GM12875 (cell line): ENCODE results near the gene ST3GAL3.

ENCODE experiments used
- H3K4me3 ChIP-seq: one replicate; pipeline ENCODE4 v1.5.1; 2011; ENCODE audit warnings: low read depth, low read length, control low read depth
- TF ChIP-seq, protein P1 (sequence below): IDR thresholded peaks from 2 replicates; pipeline ENCODE4 v1.5.1; 2011; ENCODE audit warnings: low read depth, mild to moderate bottlenecking, control low read depth, inconsistent platforms, low read length, moderate library complexity, borderline replicate concordance; ENCODE audit not compliant: insufficient read depth

The ST3GAL3 gene

DNA sequence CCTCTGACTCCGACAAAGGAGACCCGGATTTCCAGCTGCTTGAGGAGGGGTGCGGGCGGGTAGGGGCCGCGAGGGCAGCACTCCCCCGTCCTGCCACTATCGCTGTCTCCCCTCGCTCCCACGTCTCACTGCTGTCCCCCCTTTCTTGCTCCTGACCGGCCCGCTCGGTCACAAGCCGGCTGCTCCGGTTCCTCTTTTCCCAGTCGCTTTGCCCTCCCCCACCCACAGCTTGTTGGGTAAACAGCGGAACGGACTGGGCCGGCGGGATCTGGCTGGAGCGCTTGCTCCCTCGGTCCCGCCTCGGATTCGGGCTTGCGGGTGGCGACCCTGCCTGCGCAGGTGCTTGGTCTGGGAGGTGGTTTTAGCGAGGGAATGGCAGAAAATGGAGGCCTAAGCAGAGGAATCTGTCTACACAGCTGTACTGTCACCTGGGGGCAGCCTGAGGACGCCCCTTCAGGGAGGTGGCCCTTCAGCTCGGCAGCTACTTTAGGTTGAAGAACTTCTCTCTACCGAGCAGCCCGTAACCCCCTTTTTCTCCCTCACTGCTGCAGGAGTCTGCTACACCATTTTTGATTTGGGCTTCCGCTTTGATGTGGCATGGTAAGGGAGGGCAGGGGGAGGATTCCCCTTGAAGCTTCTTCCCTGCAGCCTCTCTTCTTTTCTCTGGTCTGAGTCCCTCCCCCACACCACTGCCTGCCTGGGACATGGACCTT is 268.1 kb downstream of the ST3GAL3 start:
- H3K4me3 ChIP-seq = peak overlapping the region; percentile 96
- TF ChIP-seq, protein P1, sequence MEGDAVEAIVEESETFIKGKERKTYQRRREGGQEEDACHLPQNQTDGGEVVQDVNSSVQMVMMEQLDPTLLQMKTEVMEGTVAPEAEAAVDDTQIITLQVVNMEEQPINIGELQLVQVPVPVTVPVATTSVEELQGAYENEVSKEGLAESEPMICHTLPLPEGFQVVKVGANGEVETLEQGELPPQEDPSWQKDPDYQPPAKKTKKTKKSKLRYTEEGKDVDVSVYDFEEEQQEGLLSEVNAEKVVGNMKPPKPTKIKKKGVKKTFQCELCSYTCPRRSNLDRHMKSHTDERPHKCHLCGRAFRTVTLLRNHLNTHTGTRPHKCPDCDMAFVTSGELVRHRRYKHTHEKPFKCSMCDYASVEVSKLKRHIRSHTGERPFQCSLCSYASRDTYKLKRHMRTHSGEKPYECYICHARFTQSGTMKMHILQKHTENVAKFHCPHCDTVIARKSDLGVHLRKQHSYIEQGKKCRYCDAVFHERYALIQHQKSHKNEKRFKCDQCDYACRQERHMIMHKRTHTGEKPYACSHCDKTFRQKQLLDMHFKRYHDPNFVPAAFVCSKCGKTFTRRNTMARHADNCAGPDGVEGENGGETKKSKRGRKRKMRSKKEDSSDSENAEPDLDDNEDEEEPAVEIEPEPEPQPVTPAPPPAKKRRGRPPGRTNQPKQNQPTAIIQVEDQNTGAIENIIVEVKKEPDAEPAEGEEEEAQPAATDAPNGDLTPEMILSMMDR = 0 out of 2 replicates have a peak, but pooled peaks have one; percentile 0

GRCh38 chr1:43976045-43976444 is 268.7 kb downstream of the ST3GAL3 start:
- H3K4me3 ChIP-seq = peak overlapping the region; percentile 96
- TF ChIP-seq, protein P1 = no peak

DNA sequence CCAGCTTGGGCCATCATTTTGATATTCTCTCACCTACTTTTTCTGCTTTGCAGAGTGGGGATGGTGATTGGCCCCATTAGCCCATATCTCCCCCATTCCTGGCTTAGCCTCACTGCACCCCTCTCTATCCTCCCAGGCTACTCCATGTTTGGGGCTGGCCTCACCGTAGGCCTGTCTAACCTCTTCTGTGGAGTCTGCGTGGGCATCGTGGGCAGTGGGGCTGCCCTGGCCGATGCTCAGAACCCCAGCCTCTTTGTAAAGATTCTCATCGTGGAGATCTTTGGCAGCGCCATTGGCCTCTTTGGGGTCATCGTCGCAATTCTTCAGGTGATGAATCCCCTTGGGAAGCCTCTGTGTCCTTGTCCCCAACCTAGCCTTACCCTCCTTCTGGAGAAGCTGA is 269.6 kb downstream of the ST3GAL3 start:
- TF ChIP-seq, protein P1 = no peak

DNA sequence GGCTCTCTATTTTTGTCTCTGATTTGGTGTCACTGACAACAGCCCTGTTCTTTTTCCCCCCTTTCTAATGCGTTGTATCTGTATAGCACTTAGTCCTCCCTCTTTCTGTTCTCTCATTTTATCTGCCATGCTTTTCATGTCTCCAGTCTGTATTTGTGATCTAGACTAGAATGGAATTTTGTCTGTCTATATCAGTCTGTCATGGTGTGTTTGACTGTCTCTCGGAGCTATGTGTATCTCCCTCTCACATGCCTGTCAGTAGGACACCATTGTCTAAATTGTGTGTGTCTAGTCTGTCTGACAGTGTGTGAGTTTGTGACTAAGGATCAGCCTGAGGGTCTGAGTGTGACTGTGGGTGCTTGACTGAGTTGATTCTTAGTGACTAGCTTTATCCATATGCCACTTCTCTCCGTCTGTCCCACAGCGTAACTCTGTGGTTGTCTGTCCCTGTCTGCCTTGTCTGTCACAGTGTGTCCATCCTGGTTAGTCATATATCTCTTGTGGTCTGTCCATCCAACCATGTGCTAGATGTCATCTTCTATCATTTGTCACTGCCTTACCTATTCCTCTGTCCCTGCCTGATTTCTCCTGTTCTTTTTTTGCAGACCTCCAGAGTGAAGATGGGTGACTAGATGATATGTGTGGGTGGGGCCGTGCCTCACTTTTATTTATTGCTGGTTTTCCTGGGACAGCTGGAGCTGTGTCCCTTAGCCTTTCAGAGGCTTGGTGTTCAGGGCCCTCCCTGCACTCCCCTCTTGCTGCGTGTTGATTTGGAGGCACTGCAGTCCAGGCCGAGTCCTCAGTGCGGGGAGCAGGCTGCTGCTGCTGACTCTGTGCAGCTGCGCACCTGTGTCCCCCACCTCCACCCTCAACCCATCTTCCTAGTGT is 270.3 kb downstream of the ST3GAL3 start:
- H3K4me3 ChIP-seq = no peak overlapping the region
- TF ChIP-seq, protein P1 = no peak

More for the DNA sequence above, 269.6 kb downstream of the ST3GAL3 start:
- no peak overlapping the region for H3K4me3 ChIP-seq

DNA sequence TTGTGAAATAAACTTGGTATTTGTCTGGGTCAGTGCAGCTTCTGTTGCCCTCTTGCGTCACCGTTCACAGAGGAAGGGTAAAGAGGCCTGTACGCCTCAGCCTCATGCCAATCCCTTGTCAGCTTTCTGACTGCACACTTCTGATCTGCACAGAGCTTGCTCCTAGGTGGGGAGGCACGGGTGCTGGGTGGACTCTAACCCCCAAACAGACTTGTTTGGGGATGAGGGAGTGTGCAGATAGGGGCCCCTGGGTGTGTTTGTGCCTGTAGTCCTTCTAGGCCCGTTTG is 270.9 kb downstream of the ST3GAL3 start:
- H3K4me3 ChIP-seq = no peak overlapping the region
- TF ChIP-seq, protein P1 = no peak

GRCh38 chr1:43978551-43979260 is 271.4 kb downstream of the ST3GAL3 start, which contains the start of gene B4GALT2:
B4GALT2 (plus strand) TSS chr1:43979210; CDS start chr1:43981161, 1,951 bp downstream.
- TF ChIP-seq, protein P1 = no peak
- H3K4me3 ChIP-seq = peak within 1 kb of the TSS; percentile 73

DNA sequence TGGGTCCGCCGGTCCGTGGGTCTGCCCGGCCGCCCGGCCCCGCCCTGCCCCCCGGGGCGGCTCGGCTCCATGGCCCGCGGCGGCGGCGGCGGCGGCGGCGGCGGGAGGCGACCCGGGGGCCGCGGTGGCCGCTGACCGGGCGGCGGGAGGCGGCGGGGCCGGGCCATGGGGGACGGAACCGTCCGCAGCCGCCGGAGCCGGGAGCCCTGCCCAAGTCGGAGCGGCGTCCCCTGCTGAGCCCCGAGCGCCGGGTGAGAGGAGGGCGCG is 271.9 kb downstream of the ST3GAL3 start:
- H3K4me3 ChIP-seq = peak overlapping the region; percentile 73
- TF ChIP-seq, protein P1 = no peak
